ENCODE data around the gene TLCD5.

- no peak for TF ChIP-seq CTCF (IDR thresholded peaks at IDR 0.05)
- peak in 2 of 3 donors; percentile 41 to 86 for TF ChIP-seq POLR2AphosphoS5 (IDR thresholded peaks at IDR 0.05)
These were observed 8.0 kb upstream of the TLCD5 start for GRCh38 chr11:120316880-120317688.
